HG02678 (cell line): ENCODE data around the gene TSC1.
"Not testable (repeated sequence)": the region's sequence is repeated elsewhere in the genome, so short reads cannot be mapped to it uniquely, and the experiment has no call there.

Experiments
- ATAC-seq: cut with Tn5 transposase; IDR thresholded peaks from one replicate; pipeline ENCODE4 v1.9.1; 2021; ENCODE audit warnings: mild to moderate bottlenecking, moderate library complexity; ENCODE audit not compliant: unreplicated experiment

The TSC1 gene

DNA sequence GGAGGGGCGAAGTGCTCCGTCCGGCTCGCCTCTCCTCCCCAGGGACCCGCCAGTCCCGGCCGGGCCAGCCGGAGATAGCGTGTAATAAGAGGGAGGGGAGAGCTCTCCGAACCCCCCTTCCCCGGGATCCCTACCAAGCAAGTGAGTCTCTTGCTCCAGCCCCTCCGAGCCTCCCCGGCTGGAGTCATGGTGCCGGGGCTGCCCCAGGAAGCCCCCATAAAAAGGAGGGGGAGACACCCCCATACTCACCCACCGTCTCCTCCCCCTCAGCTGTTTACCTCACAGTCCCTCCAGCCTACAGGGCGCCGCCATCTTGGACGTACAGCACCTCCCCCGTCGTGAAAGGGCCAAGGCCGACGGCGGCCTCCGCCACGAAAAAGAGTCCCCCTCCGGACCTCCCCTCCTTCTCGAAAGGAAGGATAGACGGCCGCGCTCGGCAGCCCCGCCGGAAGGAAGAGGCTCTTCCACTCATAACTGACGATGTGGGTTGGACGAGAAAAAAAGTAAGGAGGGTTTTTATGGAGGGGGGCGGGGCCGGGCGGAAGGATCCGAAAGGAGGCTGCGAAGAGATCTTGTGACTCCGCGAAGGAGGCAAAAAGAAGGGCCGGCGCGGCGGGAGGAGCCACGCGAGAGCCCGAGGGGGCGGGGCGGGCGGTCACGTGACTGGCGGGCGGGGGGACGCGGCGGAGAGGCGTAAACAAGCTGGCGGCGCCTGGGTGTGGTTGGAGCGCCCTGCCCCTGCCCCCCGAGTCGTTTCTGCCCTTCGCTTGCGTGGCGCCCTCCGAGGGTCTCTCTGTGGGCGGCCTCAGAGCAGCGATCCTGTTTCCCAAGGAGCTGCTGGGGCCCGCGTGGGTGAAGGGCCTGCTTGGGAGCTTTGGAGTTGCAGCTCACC lies at the start of gene TSC1:
Gene TSC1, minus strand, starts transcription at position 323 of the 892 bp plus-strand sequence. CDS start 15,744 bp downstream, outside the sequence.
- peak; percentile 73 for ATAC-seq

DNA sequence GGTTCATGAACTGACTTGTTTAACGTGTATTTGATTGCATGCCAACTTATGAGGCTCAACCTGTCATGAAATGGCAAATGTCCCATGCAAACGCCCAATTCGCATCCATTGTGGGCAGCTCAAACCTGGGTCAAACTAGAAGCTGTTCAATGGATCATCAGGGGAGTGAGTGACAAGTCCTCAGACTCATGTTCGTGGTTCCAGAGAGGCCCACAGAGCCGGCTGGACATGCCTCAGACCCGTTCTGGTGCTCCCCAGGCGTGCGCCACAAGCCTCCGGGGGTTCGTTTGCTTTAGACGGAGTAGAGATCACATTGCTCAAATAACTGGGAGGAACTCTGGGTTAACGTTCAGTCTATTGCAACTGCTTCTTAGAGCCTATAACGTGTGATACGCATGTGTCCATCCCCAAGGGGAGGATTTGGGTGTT lies 49.1 kb upstream of the TSC1 start:
- no peak for ATAC-seq

DNA sequence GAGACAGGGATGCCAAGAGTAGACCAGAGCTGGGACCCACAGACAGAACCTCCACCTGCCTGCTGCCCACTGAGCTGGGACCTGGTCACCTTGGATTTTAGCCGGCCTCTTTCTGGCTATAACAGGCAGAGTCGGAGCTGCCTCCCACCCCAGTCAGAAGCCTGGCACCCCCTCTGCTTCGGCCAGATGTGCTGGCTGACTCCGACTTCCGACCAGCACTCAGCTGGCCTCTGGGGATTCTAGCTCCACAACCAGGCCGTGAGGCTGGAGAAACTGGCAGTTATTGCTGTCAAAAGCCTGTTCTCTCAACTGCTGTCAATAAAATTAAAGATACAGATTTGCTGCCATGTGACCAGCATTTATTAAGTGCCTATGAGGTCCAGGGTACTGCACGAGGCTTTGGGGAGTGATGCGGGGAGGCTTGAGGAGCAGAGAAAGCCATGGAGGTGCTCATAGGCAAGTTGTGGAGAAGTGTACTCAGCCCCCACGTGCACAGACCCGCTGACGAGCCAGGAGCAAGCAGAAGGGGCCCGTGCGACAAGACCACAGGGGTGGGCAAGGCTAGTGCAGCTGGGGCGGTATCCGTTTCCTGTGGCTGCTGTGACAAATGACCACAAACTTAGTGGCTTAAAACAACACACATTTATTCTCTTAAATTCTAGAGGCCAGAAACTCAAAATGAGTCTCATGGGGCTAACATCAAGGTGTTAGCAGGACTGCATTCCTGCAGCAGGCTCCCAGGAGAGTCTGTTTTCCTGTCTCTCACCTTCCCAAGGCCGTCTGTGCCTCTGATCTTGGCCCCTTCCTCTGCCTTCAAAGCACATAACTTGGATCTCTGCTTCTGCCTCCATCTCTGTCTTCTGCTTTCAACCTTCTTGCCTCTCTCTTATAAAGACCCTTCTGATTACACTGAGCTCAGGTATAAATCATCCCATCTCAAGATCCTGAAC lies 47.2 kb upstream of the TSC1 start:
- ATAC-seq: no peak

DNA sequence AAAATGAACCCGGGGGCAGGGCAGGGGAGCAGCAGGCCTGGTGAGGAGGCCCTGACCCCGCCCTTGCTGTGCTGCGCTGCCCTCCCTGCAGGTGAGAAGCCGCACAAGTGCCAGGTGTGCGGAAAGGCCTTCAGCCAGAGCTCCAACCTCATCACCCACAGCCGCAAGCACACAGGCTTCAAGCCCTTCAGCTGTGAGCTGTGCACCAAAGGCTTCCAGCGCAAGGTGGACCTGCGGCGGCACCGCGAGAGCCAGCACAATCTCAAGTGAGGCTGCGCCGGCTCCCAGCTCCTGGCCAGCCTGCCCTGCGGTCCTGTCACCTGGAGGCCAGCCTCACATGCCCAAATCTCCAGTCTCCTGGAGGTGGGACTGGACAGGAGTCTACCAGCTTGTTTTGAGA lies 46.4 kb upstream of the TSC1 start:
- ATAC-seq: no peak

DNA sequence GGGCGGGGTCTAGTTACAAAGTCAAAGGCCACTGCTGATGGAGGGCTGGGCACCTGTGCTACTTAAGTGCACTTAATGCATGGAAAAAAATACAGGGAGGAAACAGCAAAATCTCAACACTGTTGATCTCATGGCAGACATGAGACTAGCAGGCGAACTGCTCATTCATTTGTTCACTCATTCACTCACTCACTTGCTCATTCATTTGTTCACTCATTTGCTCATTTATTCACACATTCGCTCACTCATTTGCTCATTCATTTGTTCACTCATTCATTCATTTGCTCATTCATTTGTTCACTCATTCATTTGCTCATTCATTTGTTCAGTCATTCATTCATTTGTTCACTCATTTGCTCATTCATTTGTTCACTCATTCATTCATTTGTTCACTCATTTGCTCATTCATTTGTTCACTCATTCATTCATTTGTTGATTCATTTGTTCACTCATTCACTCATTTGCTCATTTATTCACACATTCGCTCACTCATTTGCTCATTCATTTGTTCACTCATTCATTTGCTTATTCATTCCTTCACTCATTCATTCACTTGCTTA lies 45.7 kb upstream of the TSC1 start:
- not testable (repeated sequence) for ATAC-seq

DNA sequence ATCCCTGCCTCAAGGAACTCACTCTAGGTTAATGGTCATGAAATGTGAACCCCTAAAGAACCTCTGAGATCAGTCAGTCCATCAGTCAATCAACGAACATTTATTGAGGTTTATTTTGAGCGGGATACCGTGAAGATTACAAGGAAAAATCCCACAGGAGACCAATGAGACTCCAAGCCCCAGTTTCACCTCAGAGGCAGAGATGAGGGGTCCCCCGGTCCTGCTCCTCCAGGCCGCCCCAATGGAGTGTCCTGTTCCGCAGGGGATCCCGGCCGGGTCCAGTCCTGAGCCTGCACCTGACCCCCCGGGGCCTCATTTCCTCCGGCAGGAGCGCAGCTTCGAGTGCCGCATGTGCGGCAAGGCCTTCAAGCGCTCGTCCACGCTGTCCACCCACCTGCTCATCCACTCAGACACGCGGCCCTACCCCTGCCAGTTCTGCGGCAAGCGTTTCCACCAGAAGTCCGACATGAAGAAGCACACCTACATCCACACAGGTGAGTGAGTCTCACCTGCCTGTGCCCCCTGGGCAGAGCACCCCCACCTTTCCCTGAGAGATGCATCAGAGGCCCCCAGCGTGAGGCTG lies 45.1 kb upstream of the TSC1 start:
- ATAC-seq: no peak

DNA sequence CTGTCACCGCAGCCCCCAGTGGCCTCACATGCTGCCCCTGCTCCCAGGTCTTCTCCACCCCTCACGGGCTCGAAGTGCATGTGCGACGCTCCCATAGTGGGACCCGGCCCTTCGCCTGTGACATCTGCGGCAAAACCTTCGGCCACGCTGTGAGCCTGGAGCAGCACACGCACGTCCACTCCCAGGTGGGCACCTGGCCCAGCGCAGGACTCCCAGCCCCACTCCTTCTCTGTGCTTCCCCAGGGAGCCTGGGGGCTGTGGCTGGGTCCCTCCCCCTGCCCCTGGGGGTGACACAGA lies 44.5 kb upstream of the TSC1 start:
- no peak for ATAC-seq

DNA sequence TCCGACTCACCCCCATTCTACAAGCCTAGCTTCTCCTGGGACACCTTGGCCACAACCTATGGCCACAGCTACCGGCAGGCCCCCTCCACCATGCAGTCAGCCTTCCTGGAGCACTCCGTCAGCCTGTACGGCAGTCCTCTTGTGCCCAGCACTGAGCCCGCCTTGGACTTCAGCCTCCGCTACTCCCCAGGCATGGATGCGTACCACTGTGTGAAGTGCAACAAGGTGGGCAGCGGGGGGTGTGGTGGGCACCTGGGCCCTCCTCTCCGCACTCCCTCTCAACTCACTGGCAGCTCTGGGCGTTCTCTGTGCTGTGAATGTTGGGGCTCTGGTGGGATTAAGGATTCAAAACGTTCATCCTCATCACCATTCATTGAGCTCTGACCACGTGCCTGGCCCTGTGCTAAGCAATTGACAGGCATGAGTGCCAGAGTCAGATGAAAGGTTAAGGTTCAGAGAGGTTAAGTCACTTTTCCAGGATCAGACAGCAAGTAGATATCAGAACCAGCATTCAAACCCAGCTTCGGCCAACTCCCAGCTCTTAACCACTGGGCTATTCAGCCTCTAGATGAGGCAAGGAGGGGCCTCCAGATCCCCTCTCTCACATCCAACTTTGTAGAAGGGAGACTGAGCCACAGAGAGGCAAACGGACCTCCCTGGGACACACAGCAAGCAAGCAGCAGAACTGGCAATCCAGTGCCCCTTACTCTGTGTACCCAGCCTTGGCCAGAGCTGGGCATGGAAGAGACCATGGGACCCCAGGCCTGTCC lies 44.0 kb upstream of the TSC1 start:
- no peak for ATAC-seq

DNA sequence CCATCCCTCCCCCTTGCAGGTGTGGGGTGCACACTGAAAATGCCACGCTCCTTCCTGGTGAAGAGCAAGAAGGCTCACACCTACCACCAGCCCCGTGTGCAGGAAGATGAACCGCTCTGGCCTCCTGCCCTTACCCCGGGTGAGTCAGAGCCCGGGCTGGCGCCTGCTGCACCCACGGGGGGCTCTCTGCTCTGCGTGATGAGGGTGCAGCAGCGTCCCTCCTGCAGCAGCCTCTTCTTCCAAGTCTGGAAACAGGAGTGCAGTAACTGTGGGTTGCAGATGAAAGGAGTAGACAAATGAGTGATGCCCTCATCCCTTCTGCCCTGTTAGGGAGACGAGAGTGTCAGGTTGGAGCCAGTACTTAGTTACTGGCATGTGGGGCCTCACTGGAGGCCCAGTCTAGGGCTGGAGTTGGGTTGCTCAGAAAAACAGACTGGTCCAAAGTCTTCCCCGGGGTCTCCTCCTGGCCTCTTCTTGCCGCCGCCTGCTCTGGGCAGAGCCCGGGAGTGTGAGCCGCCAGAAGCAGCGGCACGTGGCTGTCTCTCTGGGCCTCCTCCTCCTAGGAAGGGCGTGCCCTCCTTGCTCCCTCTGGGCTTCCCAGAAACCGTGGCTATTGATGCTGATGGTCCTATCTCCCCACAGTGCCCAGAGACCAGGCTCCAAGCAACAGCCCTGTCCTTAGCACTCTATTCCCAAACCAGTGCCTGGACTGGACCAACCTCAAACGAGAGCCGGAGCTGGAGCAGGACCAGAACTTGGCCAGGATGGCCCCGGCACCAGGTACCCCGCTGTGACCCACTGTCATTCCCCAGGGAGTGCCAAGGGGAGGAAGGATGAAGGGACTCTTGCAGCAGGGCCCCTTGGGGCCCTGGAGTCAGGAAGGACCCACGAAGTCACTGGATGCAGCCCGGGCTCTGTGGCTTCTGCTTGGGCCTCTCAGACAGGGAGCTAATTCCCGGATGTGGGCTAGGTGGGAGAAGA lies 42.5 kb upstream of the TSC1 start:
- ATAC-seq: no peak

DNA sequence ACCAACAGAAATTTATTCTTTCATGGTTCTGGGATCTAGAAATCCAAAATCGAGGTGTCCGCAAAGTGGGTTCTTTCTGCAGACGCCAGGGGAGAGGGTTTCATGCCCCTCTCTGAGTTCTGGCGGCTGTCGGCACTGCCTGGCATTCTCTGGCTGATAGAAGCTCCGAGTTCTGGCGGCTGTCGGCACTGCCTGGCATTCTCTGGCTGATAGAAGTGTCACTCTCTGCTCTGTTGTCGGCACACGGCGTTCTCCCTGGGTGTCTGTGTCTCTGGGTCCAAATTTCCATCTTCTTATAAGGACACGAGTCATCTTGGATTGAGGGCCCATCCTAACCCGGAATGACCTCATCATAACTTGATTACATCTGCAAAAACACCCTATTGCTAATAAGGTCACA lies 41.7 kb upstream of the TSC1 start:
- no peak for ATAC-seq

DNA sequence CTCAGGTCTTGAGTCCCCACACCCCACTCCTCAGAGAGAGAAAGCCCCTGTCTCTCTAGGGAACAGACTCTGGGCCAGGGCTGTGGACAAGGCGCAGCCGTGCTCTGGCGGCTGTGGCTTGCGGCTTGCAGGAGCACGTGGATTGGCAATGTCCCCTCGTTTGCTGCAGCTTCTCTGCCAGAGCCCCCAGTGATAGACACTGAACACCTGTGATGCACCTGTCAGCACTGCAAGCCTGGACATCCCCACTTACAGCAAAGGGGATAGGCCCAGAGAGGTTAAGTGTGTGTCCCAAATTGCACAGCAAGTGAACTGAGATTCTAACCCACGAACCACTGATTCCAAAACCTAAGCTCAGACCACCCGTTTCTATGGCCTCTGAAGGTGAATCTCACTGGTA lies 41.1 kb upstream of the TSC1 start:
- no peak for ATAC-seq

DNA sequence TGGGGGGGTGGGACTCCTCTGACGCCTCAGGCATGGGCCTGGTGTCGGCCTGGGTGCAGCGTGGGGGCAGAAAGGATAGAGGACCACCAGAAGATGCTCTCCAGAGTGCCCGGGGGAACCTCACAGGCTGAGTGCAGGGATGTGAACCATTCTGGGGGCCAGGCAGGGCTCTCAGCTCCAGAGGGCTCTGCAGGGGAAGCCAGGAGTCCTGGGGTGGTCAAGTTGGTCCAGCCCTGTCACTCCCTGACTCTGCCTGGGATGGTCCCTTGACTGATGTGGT lies 40.6 kb upstream of the TSC1 start:
- no peak for ATAC-seq

DNA sequence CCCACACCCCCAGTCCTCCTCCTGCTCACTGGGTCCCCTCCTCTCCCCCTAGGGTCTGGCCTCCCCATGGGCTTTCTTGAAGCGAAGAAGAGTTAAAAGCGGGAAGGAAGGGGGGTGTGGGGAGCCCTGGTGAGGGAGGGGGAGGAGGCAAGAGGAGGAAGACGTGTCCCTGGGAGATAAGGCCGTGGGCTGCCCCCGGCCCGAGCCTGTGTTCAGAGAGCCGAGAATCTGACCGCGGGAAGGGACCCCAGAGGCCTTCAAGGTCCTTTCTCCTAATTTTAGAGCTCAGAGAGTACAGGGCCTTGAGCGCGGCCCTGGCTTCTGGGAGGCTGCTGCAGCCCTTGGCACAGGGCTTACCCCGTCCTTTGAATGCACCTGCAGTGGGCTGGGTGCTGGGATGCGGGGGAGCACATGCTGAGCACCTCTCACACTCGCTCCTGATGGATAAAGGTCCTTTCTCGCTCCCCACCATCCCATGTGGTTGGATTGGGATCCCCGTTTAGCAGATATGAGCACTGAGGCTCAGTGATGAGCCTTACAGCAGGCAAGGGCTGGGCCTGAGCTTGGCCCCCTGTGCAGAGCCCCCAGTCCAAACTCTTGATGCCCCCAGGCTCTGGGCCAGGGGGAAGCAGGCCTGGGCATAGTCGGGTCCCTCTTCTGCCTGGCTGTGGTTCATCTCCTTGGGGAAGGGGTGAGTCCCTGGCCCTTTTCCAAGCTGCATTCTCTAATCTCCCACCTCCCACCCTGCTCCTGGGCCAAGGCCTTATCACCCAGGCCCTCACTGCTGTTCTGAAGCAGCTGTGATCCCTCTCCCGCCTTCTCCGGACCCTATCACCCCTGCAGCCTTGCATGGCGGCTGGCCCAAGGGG lies 40.0 kb upstream of the TSC1 start:
- ATAC-seq: no peak

DNA sequence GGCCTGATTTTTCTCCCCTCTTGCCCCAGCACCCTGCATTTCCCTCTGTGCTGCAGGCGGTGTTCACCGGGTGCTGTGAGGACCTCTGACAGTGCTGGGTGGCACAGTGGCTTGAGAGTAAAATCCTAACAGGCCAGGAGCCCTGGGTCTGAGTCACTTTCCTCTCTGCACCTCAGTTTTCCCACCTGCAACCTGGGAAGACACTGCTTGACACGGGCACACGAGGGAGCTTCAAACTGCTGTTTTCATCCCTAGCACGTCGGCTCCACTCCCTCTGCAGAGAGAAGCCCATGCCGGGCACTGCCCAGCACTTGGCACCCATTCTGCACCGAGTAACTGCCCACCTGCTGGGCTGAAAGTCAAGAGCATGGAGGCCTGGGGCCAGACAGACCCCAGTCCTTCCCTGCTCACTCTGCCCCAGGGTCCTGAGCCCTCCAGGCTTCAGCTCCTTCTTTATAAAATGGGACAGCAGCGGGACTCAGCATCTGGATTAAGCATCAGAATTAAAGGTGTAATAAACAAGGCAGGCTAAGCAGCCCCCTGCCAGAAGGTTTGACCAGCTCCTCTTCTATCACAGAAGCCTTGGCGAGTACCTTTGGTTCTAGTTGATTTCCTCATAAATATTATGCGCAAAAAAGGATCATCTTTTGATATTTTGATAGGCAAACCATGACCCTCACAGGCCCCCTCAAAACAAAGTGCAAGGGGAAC lies 39.2 kb upstream of the TSC1 start:
- ATAC-seq: no peak

DNA sequence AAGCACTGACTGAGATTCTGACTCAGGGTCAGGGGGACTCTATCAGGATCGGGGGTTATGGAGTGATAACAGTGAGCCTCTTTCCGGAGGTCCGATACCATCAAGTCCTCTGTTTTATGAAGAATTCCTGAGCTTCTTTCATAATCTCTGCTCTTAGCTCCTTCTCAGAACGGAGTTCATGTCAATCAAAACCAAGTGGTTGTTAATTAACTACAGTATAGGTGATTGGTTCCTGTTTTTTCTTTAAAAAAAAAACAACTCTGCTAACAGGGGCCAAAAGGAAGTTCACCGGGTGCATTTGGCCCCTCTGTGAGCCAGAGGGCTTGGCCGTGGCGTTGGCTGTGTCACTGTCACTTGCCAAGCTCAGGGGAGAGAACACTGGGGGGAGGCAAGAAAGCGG lies 38.0 kb upstream of the TSC1 start:
- peak; percentile 59 for ATAC-seq

DNA sequence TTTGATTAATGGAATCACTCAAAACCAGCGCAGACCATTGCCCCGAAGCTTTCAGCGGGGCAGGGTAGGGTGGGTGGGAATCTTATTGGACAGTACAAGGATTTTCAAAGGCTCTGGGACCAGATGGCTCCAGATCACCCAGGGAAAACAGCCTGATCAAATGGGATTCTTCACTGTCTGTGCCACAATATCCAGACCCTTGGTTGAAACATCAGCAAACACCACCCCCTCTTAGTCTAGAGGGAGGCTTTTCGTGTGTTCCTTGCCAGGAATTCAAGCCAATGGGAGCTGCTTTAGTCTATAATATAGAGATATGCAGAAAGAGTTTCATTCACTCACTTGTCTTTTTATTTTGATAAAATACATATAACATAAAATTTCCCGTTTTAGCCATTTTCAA lies 35.7 kb upstream of the TSC1 start:
- ATAC-seq: no peak

DNA sequence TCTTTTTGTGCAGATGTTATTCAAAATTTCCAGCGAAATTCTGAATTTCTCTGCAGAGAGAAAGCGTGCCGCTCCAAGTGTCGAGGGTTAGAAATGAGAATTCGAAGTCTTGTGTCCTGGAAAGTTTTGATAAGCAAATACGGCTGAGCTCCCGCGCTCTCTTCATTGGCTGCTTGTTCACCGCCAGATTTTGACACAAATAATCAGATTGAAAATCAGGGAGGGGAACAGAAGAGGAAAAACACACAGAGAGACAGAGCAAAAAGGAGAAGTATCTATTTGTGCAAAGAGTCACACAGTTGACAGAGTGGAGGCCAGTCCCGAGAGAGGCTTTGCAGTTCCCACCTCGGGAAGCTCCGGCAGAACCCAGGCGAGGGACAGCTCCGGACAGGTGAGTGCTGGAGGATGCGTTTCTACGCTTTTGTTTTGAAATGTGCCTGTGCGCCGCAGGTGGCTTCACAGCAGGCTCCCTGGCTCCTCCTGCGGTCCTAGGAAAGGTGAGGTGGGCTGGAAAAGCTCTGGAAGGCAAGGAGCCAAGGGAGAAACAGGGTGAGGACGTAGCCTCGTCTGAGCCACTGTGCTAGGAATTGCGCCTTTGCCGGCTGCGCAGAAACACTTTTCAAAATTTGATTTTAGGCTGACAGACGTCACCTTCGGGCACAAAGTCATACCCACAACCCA lies 34.2 kb upstream of the TSC1 start, which contains the start of gene GFI1B:
Gene GFI1B, plus strand, starts transcription at position 244 of the 681 bp plus-strand sequence. CDS start 7,985 bp downstream, outside the sequence.
- ATAC-seq: no peak
